IPS-18a (cell line): ENCODE data around the gene MRM2.

Source experiments
- H3K27ac ChIP-seq: one replicate; pipeline ENCODE4 v1.5.1; 2013; ENCODE audit warnings: low read length
- H3K27me3 ChIP-seq: one replicate; pipeline ENCODE4 v1.6.1; 2013; ENCODE audit warnings: mild to moderate bottlenecking, low read length; ENCODE audit not compliant: control insufficient read depth, insufficient read depth
- H3K36me3 ChIP-seq: one replicate; pipeline ENCODE4 v1.6.1; 2013; ENCODE audit warnings: low read depth, low read length; ENCODE audit not compliant: control insufficient read depth
- H3K4me1 ChIP-seq: one replicate; pipeline ENCODE4 v1.6.1; 2013; ENCODE audit warnings: low read depth, low read length; ENCODE audit not compliant: control insufficient read depth
- H3K4me3 ChIP-seq: one replicate; pipeline ENCODE4 v1.5.1; 2013; ENCODE audit warnings: low read length
- H3K9ac ChIP-seq: one replicate; pipeline ENCODE4 v1.6.1; 2013; ENCODE audit warnings: mild to moderate bottlenecking, low read length, moderate library complexity
- H3K9me3 ChIP-seq: one replicate; pipeline ENCODE4 v1.6.1; 2013; ENCODE audit warnings: low read depth, low read length; ENCODE audit not compliant: control insufficient read depth

The MRM2 gene

GRCh38 chr7:2217716-2218443 lies 24.1 kb downstream of the MRM2 start:
- H3K4me1 ChIP-seq: no peaks in the 10 kb centered on the region
- H3K27me3 ChIP-seq: no peaks in the 10 kb centered on the region
- no peaks in the 10 kb centered on the region for H3K9me3 ChIP-seq
- no peak overlapping the region for H3K9ac ChIP-seq
- peaks cover 59% of the 10 kb centered on the region for H3K36me3 ChIP-seq
- no peak overlapping the region for H3K27ac ChIP-seq
- H3K4me3 ChIP-seq: no peak overlapping the region

DNA sequence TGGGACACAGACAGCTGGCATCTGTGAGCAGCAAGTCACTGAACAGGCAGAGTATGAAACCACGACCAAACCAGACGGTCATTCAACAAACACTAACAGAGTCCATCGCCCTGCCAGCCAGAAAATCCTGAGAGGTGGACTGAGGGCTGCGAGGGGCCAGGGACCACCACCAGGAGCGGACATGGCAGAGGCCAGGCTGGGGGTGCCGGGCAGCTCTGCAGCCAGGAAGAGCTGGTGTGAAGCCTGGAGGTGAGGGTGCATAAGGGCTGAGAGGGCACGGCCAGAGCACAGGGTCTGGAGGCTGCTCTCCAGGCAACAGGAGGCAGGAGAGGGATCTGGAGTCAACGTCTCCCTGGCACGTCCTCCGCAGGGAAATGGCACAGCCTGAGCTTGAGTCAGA lies 24.8 kb downstream of the MRM2 start:
- no peaks in the 10 kb centered on the region for H3K4me1 ChIP-seq
- no peaks in the 10 kb centered on the region for H3K9me3 ChIP-seq
- H3K27ac ChIP-seq: no peak overlapping the region
- peaks cover 66% of the 10 kb centered on the region for H3K36me3 ChIP-seq
- H3K4me3 ChIP-seq: no peak overlapping the region
- H3K9ac ChIP-seq: no peak overlapping the region
- H3K27me3 ChIP-seq: no peaks in the 10 kb centered on the region

- Histone ChIP-seq H3K36me3 (peaks cover 68% of the 10 kb centered on the region), H3K4me3 (no peak overlapping the region), H3K27me3 (no peaks in the 10 kb centered on the region), H3K4me1 (no peaks in the 10 kb centered on the region), H3K27ac (no peak overlapping the region), H3K9me3 (no peaks in the 10 kb centered on the region), H3K9ac (no peak overlapping the region)
Observed at GRCh38 chr7:2215851-2216250, 26.2 kb downstream of the MRM2 start.

GRCh38 chr7:2214636-2215035 lies 27.4 kb downstream of the MRM2 start:
- H3K27me3 ChIP-seq: no peaks in the 10 kb centered on the region
- H3K36me3 ChIP-seq: peaks cover 68% of the 10 kb centered on the region
- no peaks in the 10 kb centered on the region for H3K9me3 ChIP-seq
- no peak overlapping the region for H3K27ac ChIP-seq
- no peaks in the 10 kb centered on the region for H3K4me1 ChIP-seq
- H3K4me3 ChIP-seq: no peak overlapping the region
- no peak overlapping the region for H3K9ac ChIP-seq

GRCh38 chr7:2213551-2214215 lies 28.3 kb downstream of the MRM2 start:
- no peaks in the 10 kb centered on the region for H3K27me3 ChIP-seq
- H3K27ac ChIP-seq: no peak overlapping the region
- H3K36me3 ChIP-seq: peaks cover 68% of the 10 kb centered on the region
- H3K9ac ChIP-seq: no peak overlapping the region
- H3K4me1 ChIP-seq: no peaks in the 10 kb centered on the region
- no peak overlapping the region for H3K4me3 ChIP-seq
- no peaks in the 10 kb centered on the region for H3K9me3 ChIP-seq

- Histone ChIP-seq H3K27ac (no peak overlapping the region), H3K27me3 (no peaks in the 10 kb centered on the region), H3K9ac (no peak overlapping the region), H3K4me3 (no peak overlapping the region), H3K4me1 (no peaks in the 10 kb centered on the region), H3K9me3 (no peaks in the 10 kb centered on the region), H3K36me3 (peaks cover 69% of the 10 kb centered on the region)
Observed at GRCh38 chr7:2212906-2213305, 29.1 kb downstream of the MRM2 start.

- peaks cover 69% of the 10 kb centered on the region for H3K36me3 ChIP-seq
- no peaks in the 10 kb centered on the region for H3K9me3 ChIP-seq
- H3K27me3 ChIP-seq: no peaks in the 10 kb centered on the region
- H3K4me1 ChIP-seq: no peaks in the 10 kb centered on the region
- no peak overlapping the region for H3K4me3 ChIP-seq
- no peak overlapping the region for H3K27ac ChIP-seq
- H3K9ac ChIP-seq: no peak overlapping the region
Observed at GRCh38 chr7:2211926-2212325, 30.1 kb downstream of the MRM2 start.

- no peaks in the 10 kb centered on the region for H3K27me3 ChIP-seq
- no peak overlapping the region for H3K27ac ChIP-seq
- H3K4me1 ChIP-seq: no peaks in the 10 kb centered on the region
- no peak overlapping the region for H3K4me3 ChIP-seq
- no peak overlapping the region for H3K9ac ChIP-seq
- H3K36me3 ChIP-seq: peaks cover 66% of the 10 kb centered on the region
- H3K9me3 ChIP-seq: no peaks in the 10 kb centered on the region
Observed at GRCh38 chr7:2211259-2211880, 30.6 kb downstream of the MRM2 start.

- H3K4me1 ChIP-seq: no peaks in the 10 kb centered on the region
- no peaks in the 10 kb centered on the region for H3K27me3 ChIP-seq
- H3K9ac ChIP-seq: no peak overlapping the region
- H3K9me3 ChIP-seq: no peaks in the 10 kb centered on the region
- H3K36me3 ChIP-seq: peaks cover 60% of the 10 kb centered on the region
- no peak overlapping the region for H3K4me3 ChIP-seq
- H3K27ac ChIP-seq: no peak overlapping the region
Observed at GRCh38 chr7:2210551-2211258, 31.3 kb downstream of the MRM2 start.

DNA sequence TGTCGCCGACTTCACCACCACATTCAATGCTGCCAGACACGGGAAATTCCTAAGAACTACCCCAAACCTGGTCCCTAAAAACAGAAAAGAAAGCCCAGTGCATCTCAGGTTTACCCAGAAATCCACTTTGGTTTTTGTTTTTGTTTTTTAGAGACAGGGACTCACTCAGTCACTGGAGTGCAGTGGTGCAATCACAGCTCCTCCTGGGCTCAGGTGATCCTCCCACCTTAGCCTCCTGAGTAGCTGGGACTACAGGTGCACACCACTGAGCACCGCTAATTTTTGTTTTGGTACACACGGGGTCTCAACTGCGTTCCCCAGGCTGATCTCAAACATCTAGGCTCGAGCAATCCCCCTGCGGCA lies 32.1 kb downstream of the MRM2 start:
- Histone ChIP-seq H3K9me3 (no peaks in the 10 kb centered on the region), H3K27me3 (no peaks in the 10 kb centered on the region), H3K4me1 (no peaks in the 10 kb centered on the region), H3K9ac (no peak overlapping the region), H3K4me3 (no peak overlapping the region), H3K27ac (no peak overlapping the region), H3K36me3 (peaks cover 54% of the 10 kb centered on the region)

DNA sequence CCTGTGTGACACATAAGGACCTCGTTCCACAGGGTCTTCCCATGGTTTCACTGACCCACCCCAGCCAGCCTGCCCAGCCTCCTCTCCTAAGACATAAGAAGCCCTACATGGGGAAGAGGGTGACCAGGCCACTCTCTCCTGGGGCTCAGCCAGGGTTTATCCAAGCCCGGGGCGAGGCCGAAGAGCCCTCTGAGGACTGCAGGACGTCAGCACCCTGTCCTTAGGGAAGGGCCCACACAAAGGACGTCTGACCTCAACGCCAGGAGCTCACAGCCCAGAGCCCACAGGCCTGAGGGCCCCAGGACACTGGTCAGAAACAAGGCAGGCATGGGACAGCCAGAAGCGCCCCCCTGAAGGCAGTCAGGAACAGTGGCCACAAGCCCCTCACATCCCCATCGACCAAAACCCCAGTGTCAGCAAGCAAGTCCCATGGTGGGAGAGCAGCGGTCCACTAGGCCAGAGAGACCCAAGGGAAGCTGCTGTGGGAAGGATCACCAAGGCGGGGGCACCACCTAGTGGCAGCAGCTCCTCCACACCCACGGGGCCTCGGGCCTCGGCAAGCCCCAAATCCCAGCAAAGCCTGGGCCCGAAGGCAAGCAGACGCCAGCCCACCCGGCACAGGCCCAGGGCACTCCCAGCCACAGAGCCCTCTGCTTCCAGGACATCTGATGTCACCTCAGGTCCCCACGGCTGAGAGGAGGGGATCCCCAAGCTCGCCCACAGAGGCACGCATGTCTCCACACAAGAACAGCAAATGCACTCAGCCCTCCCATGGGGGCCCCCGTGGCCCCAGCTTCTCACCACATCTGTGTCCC lies 32.7 kb downstream of the MRM2 start:
- Histone ChIP-seq H3K4me3 (no peak overlapping the region), H3K27me3 (no peaks in the 10 kb centered on the region), H3K9ac (no peak overlapping the region), H3K27ac (no peak overlapping the region), H3K36me3 (peaks cover 53% of the 10 kb centered on the region), H3K4me1 (no peaks in the 10 kb centered on the region), H3K9me3 (no peaks in the 10 kb centered on the region)
